ENCODE measurements around the gene TMEM131.

- TF ChIP-seq CTCF (IDR thresholded peaks at IDR 0.05) (no peak), POLR2A (IDR thresholded peaks at IDR 0.05) (no peak)
Observed at GRCh38 chr2:97723156-97724072, 272.3 kb downstream of the TMEM131 start.

Measured in heart left ventricle (tissue), 13 donors.